Thymus (tissue), 11 donors: ENCODE data around the gene EMX1. TPM values are rescaled to one million over a fixed set of nuclear protein-coding genes. Genes with fewer than 3 reads are reported as not detected.
"Not testable (repeated sequence)": the region's sequence is repeated elsewhere in the genome, so short reads cannot be mapped to it uniquely, and the experiment has no call there.

Source experiments
- DNase-seq, 9 donors: peaks; one replicate each; pipeline ENCODE4 v3.0.0-alpha.2; 2013; ENCODE audit warnings: low spot score in 9 of 9, low read depth in 6 of 9, missing footprints in 1 of 9
- H3K27ac ChIP-seq, 2 donors: one replicate each; pipeline ENCODE4 v1.5.1; 2013; ENCODE audit warnings: control low read depth in 1 of 2, low read depth in 1 of 2, low read length in 1 of 2, mild to moderate bottlenecking in 1 of 2, moderate library complexity in 1 of 2
- H3K27me3 ChIP-seq, 2 donors: one replicate each; pipeline ENCODE4 v1.5.1; 2013; ENCODE audit warnings: low read length in 1 of 2; ENCODE audit not compliant: control insufficient read depth in 2 of 2, insufficient read depth in 1 of 2
- H3K36me3 ChIP-seq, 2 donors: one replicate each; pipeline ENCODE4 v1.5.1; 2013; ENCODE audit warnings: low read length in 1 of 2, mild to moderate bottlenecking in 1 of 2, moderate library complexity in 1 of 2; ENCODE audit not compliant: control insufficient read depth in 2 of 2, insufficient read depth in 2 of 2
- H3K4me1 ChIP-seq, 2 donors: one replicate each; pipeline ENCODE4 v1.5.1; 2013; ENCODE audit warnings: low read length in 2 of 2; ENCODE audit not compliant: control insufficient read depth in 2 of 2, insufficient read depth in 2 of 2
- H3K4me3 ChIP-seq, 2 donors: one replicate each; pipeline ENCODE4 v1.5.1; 2013; ENCODE audit warnings: low read length in 2 of 2, control low read depth in 1 of 2, mild to moderate bottlenecking in 1 of 2
- H3K9me3 ChIP-seq, 2 donors: one replicate each; pipeline ENCODE4 v1.5.1; 2013; ENCODE audit warnings: low read length in 1 of 2, mild to moderate bottlenecking in 1 of 2; ENCODE audit not compliant: control insufficient read depth in 2 of 2, insufficient read depth in 1 of 2
- WGBS: extraction: QIAGEN DNeasy Blood & Tissue Kit; methylation state at CpG from one replicate; pipeline ENCODE4 v1.1.7; 2013; 5-methylcytosine and 5-hydroxymethylcytosine counted together
- polyA plus RNA-seq: library from polyadenylated mRNA; stranded (reverse); fragments of 200-250 nt; gene quantifications from one replicate; pipeline ENCODE4 v1.2.3, GENCODE V29; 2013
- total RNA-seq: library from RNA; stranded (reverse); fragments of 120-200 nt; gene quantifications from one replicate; pipeline ENCODE4 v1.2.4, GENCODE V29; 2013
- donor health status: healthy.

EMX1 gene
- total and polyA plus RNA-seq, 2 donors: 0.38 to 0.82 TPM

GRCh38 chr2:72896446-72896845 lies 20.9 kb upstream of the EMX1 start:
- H3K9me3 ChIP-seq: no peaks in the 10 kb centered on the region
- H3K36me3 ChIP-seq: no peaks in the 10 kb centered on the region
- H3K4me3 ChIP-seq: no peak overlapping the region
- no peaks in the 10 kb centered on the region for H3K4me1 ChIP-seq
- peaks cover 3 to 86% of the 10 kb centered on the region in 2 donors for H3K27me3 ChIP-seq
- DNase-seq: no peak
- no peak overlapping the region for H3K27ac ChIP-seq
- WGBS: 85% methylated on average over 4 of the region's 4 CpGs

- peaks cover 3 to 83% of the 10 kb centered on the region in 2 donors for H3K27me3 ChIP-seq
- no peaks in the 10 kb centered on the region for H3K9me3 ChIP-seq
- no peak overlapping the region for H3K4me3 ChIP-seq
- WGBS: 86% methylated on average over 18 of the region's 18 CpGs
- no peak overlapping the region for H3K27ac ChIP-seq
- no peaks in the 10 kb centered on the region for H3K36me3 ChIP-seq
- H3K4me1 ChIP-seq: no peaks in the 10 kb centered on the region
- DNase-seq: no peak
Measured at GRCh38 chr2:72897785-72898584, 19.3 kb upstream of the EMX1 start.

- Histone ChIP-seq H3K4me3 (no peak overlapping the region), H3K4me1 (no peaks in the 10 kb centered on the region), H3K36me3 (no peaks in the 10 kb centered on the region), H3K9me3 (no peaks in the 10 kb centered on the region), H3K27ac (no peak overlapping the region), H3K27me3 (peaks cover 3 to 84% of the 10 kb centered on the region in 2 donors)
- 91% methylated on average over 2 of the region's 2 CpGs for WGBS
- DNase-seq: no peak
Measured at GRCh38 chr2:72898585-72898906, 18.8 kb upstream of the EMX1 start.

- no peak overlapping the region for H3K4me3 ChIP-seq
- H3K27me3 ChIP-seq: peaks cover 3 to 67% of the 10 kb centered on the region in 2 donors
- no peak for DNase-seq
- no peak overlapping the region for H3K27ac ChIP-seq
- H3K36me3 ChIP-seq: no peaks in the 10 kb centered on the region
- 83% methylated on average over 5 of the region's 5 CpGs for WGBS
- H3K4me1 ChIP-seq: no peaks in the 10 kb centered on the region
- H3K9me3 ChIP-seq: no peaks in the 10 kb centered on the region
Measured at GRCh38 chr2:72900191-72900825, 17.0 kb upstream of the EMX1 start.

DNA sequence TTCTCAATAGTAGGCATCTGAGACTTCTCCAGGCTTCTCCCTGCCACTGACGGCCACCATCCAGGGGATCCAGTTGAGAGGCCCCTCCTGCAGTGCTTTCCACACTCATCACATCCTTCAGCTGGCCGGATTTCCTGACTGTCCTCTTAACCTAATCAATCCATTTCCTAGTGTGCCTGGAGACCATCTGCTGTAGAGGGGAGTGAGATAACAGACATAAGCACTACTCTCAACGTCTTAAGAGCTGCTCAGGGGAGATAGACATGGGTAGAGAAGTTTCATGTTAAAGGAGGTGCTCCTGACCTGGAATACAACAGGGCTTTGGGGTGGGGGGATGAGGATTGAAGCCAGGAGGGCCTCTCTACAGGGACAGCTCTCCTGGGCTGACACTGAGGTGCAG lies 15.9 kb upstream of the EMX1 start:
- Histone ChIP-seq H3K4me1 (no peaks in the 10 kb centered on the region), H3K36me3 (no peaks in the 10 kb centered on the region), H3K27me3 (peaks cover 5 to 65% of the 10 kb centered on the region in 2 donors), H3K4me3 (no peak overlapping the region), H3K9me3 (no peaks in the 10 kb centered on the region), H3K27ac (no peak overlapping the region)
- WGBS: 78% methylated on average over 3 of the region's 3 CpGs
- no peak for DNase-seq

- H3K9me3 ChIP-seq, H3K4me1 ChIP-seq, DNase-seq, H3K4me3 ChIP-seq, H3K27ac ChIP-seq, H3K36me3 ChIP-seq: not testable (repeated sequence)
- WGBS: 93% methylated on average over 13 of the region's 13 CpGs
- peaks cover 12 to 67% of the 10 kb centered on the region in 2 donors for H3K27me3 ChIP-seq
Measured at GRCh38 chr2:72907369-72907768, 9.9 kb upstream of the EMX1 start.

DNA sequence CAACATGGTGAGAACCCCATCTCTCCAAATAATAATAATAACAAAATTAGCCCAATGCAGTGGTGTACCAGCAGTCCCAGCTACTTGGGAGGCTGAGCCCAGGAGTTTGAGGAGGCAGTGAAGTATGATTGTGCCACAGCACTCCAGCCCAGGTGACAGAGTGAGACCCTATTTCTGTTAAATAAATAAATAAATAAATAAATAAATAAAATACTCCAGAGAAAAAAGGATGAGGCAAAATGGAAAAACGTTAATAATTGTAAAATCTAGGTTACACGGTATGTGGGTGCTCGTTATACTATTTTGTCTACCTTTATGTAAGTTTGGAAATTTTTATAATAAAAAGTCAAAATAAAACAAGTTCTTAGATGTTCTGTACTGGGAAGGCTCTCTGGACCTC lies 8.6 kb upstream of the EMX1 start:
- Histone ChIP-seq H3K27me3 (peaks cover 18 to 73% of the 10 kb centered on the region in 2 donors), H3K36me3 (no peaks in the 10 kb centered on the region), H3K9me3 (no peaks in the 10 kb centered on the region), H3K4me1 (no peaks in the 10 kb centered on the region), H3K4me3 (no peak overlapping the region), H3K27ac (no peak overlapping the region)
- WGBS: 94% methylated on average over 3 of the region's 3 CpGs
- DNase-seq: no peak

DNA sequence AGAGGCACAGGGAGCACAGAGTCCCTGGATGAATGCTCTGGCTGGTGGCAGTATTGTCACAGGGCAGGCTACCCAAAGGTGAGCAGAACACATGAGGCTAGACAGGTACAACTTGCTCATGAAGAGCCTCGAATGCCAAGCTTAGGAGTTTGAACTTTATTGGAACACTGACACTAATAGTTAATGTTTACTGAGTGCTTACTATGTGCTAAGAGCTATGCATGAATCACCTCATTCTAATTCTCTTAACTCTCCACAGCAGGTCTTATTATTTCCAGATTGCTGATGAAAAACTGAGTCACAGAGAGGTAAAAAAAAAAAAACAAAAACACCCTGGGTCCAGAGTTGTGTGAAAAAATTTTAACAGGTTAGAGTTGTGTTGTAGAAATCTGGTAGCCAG lies 6.1 kb upstream of the EMX1 start:
- no peak overlapping the region for H3K4me3 ChIP-seq
- 80% methylated on average over 1 of the region's 1 CpG for WGBS
- H3K27me3 ChIP-seq: peaks cover 40 to 88% of the 10 kb centered on the region in 2 donors

DNA sequence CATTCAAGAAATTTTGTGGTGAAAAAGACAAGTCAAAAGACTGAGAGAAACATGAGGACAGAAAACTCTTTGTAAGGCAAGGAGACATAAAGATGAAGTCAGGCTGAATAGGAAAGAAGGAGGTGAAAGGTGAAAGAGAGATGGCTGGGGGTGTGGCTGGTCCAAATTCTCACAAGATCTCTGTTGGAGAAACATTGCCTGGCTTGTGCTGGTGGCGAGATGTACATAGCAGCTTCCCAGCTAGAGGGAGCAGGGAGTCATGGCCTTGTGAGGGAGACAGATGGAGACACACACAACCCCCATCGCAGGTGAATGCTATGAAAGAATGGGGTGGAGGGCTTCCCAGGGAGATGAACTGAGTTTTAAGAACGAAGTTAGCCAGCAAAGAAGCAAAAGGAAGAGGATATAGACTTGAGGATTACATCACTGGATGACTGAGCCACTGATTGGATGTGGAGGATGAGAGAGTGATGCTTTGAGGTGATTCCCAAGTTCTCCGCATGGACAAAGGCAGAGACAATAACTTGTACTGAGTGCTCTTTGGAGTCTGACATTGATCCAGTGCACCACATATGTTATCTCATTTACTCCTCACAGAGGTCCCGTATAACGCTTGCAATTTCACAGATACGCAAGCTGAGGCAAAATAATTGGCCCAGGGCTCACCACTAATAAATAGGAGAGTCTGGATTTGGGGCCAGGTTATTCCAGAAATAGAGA lies 3.7 kb upstream of the EMX1 start:
- DNase-seq: no peak
- WGBS: 25% methylated on average over 7 of the region's 7 CpGs
- Histone ChIP-seq H3K4me1 (peaks cover 4 to 24% of the 10 kb centered on the region in 2 donors), H3K9me3 (peaks cover 1 to 7% of the 10 kb centered on the region in 2 donors), H3K27ac (no peak overlapping the region), H3K4me3 (no peak overlapping the region), H3K27me3 (peaks cover 62 to 96% of the 10 kb centered on the region in 2 donors), H3K36me3 (no peaks in the 10 kb centered on the region)

More for the DNA sequence above, 6.1 kb upstream of the EMX1 start:
- no peaks in the 10 kb centered on the region for H3K36me3 ChIP-seq
- no peak overlapping the region for H3K27ac ChIP-seq
- H3K4me1 ChIP-seq: peaks cover 0 to 11% of the 10 kb centered on the region in 2 donors
- H3K9me3 ChIP-seq: peaks cover 0 to 2% of the 10 kb centered on the region in 2 donors
- DNase-seq: no peak
